BJ (cell line): ENCODE results near the gene DNM2. TPM values are rescaled to one million over a fixed set of nuclear protein-coding genes. Genes with fewer than 3 reads are reported as not detected.

ENCODE experiments used
- CTCF ChIA-PET: fragments of 350-600 bp; formaldehyde crosslinking; extraction: SDS; loops from one replicate; lab custom pipeline; 2021; ENCODE audit warnings: antibody characterized with exemption, inconsistent platforms; lab: Yijun Ruan, JAX
- POLR2A ChIA-PET: fragments of 300-600 bp; sonication (Branson Sonifier 250); formaldehyde crosslinking; extraction: SDS; loops from one replicate; lab custom pipeline; 2021; ENCODE audit warnings: antibody characterized with exemption; lab: Charles Lee
- DNase-seq: peaks from one replicate; pipeline ENCODE4 v3.0.0-alpha.2; 2011; ENCODE audit warnings: low read depth
- H3K27me3 ChIP-seq: 2 replicates; pipeline ENCODE4 v1.6.0; 2011; ENCODE audit warnings: low read length; ENCODE audit not compliant: control insufficient read depth, insufficient read depth
- H3K36me3 ChIP-seq: 2 replicates; pipeline ENCODE4 v1.5.1; 2011; ENCODE audit warnings: low read length; ENCODE audit not compliant: control insufficient read depth, insufficient read depth
- H3K4me3 ChIP-seq: 2 replicates; pipeline ENCODE4 v1.5.1; 2011; ENCODE audit warnings: low read depth, mild to moderate bottlenecking, control low read depth, low read length
- CTCF ChIP-seq: IDR thresholded peaks from 2 replicates; pipeline ENCODE4 v1.5.1; 2011; ENCODE audit warnings: low read depth, mild to moderate bottlenecking, control low read depth, inconsistent platforms, low read length, moderate library complexity; ENCODE audit not compliant: insufficient read depth
- polyA plus RNA-seq: library from polyadenylated mRNA; depleted of rRNA; stranded (reverse); fragments of >200 nt; gene quantifications from 2 replicates; pipeline ENCODE4 v1.2.3, GENCODE V29; 2011

The DNM2 gene
- polyA plus RNA-seq, 1 experiment: 64.2 TPM

DNA sequence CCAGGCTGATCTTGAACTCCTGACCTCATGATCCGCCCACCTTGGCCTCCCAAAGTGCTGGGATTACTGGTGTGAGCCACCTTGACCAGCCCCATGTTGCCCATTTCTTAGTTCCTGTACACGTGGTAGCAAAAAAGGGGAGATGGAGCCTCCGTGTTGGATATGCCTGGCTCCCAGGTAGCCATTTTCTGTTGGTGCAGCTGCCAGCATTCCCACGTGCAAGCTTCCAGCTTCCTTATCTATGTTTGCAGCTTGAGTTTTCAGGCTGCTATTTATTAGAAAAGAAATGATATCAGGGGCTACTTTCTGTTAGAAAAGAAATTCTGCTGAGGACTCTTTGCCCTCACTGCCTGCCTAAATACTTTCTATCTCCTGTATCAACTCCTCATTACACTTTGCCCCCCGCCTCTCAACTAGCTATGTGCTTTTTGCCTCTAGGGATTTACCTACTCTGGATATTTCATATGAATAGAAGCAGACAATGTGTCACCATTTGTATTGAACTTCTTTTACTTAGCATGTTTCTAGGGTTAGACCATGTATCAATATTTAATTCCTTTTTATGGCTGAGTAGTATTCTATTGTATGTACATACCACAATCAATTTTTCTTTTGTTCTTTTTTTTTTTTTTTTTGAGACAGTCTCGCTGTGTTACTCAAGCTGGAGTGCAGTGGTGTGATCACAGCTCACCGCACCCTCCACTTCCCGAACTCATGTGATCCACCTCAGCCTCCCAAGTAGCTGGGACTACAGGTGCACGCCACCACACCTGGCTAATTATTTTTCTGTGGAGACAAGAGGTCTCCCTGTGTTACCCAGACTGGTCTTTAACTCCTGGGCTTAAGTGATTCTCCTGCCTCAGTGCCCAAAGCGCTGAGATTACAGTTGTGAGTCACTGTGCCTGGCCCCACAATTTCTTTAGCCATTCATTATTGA, 121.5 kb downstream of the DNM2 start:
- no peak overlapping the region for H3K4me3 ChIP-seq
- CTCF ChIA-PET: interaction anchor here (0.5 to 6.5 kb wide), 4 partner anchors 15 to 589 kb away, joined by 3 to 26 read pairs (median 5); no protein-coding TSS in a partner anchor
- POLR2A ChIA-PET: no interaction called here
- H3K36me3 ChIP-seq: no peaks in the 10 kb centered on the region
- no peak for DNase-seq
- no peaks in the 10 kb centered on the region for H3K27me3 ChIP-seq
- no peak for TF ChIP-seq CTCF

- CTCF ChIA-PET: interaction anchor here (0.7 to 6.5 kb wide), 5 partner anchors 11 to 125 kb away, joined by 3 to 26 read pairs (median 6); partner anchors contain the start of gene DNM2
Observed at GRCh38 chr19:10842788-10843187, 124.9 kb downstream of the DNM2 start.

DNA sequence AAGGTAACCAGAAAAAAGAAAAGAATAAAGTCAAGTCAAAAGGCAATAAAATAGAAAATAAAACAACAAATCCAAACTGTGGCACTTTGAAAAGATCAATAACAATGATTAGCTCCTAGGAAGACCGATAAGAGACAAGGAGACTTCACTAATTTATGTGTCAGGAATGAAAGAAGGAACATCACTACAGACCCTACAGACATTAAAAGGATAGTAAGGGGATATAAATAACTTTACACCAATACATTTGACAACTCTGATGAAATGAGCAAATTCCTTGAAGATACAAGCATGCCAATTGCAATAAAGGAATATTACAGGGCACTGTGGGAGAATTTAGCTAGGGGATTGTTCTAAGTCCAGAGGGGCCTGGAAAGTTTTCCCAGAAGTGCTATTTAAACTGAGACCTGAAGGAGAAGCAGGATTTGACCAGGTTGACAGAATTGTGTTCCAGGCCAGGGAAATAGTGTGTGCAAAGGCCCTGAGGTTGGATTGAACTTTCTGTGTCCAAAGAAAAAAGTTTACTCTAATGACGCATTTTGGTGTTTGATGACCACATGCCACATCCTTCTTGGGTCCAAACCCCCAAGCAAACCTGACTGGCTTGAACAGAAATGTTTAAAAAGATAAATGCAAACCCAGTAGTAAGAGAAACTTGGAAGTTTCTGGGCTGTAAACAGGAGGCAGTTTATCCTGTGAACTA, 128.8 kb downstream of the DNM2 start:
- no peak for DNase-seq
- ChIA-PET CTCF (interaction anchor here (1.0 to 2.7 kb wide), 5 partner anchors 8 to 129 kb away, joined by 3 to 10 read pairs (median 4); partner anchors contain the start of genes DNM2 and TMED1), POLR2A (interaction anchor here (0.6 kb wide), 1 partner anchor 8 kb away, joined by 9 read pairs; no protein-coding TSS in a partner anchor)

More at GRCh38 chr19:10842788-10843187, 124.9 kb downstream of the DNM2 start:
- H3K27me3 ChIP-seq: 0 out of 2 replicates have a peak, but pooled peaks cover 1% of the 10 kb centered on the region
- DNase-seq: no peak
- no peak for TF ChIP-seq CTCF
- H3K36me3 ChIP-seq: no peaks in the 10 kb centered on the region
- POLR2A ChIA-PET: no interaction called here
- no peak overlapping the region for H3K4me3 ChIP-seq

GRCh38 chr19:10848230-10848856, 130.5 kb downstream of the DNM2 start, which contains the start of gene C19orf38:
C19orf38 (plus strand) TSS chr19:10848415; CDS start chr19:10848509, 94 bp downstream.
- POLR2A ChIA-PET: no interaction called here
- CTCF ChIA-PET: interaction anchor here (0.7 to 1.0 kb wide), 3 partner anchors 10 to 246 kb away, joined by 3 to 4 read pairs (median 3); no protein-coding TSS in a partner anchor
- H3K36me3 ChIP-seq: no peaks in the 10 kb centered on the region
- H3K27me3 ChIP-seq: peaks cover 8% of the 10 kb centered on the region; the same call in 1 of the 2 replicates
- TF ChIP-seq CTCF: no peak
- H3K4me3 ChIP-seq: no peak within 1 kb of the TSS
- DNase-seq: no peak

More for the DNA sequence above, 128.8 kb downstream of the DNM2 start:
- Histone ChIP-seq H3K27me3 (peaks cover 8% of the 10 kb centered on the region; the same call in 1 of the 2 replicates), H3K4me3 (no peak overlapping the region), H3K36me3 (no peaks in the 10 kb centered on the region)
- TF ChIP-seq CTCF: no peak
